ENCODE data around the gene PLA2G4A.

The PLA2G4A gene

DNA sequence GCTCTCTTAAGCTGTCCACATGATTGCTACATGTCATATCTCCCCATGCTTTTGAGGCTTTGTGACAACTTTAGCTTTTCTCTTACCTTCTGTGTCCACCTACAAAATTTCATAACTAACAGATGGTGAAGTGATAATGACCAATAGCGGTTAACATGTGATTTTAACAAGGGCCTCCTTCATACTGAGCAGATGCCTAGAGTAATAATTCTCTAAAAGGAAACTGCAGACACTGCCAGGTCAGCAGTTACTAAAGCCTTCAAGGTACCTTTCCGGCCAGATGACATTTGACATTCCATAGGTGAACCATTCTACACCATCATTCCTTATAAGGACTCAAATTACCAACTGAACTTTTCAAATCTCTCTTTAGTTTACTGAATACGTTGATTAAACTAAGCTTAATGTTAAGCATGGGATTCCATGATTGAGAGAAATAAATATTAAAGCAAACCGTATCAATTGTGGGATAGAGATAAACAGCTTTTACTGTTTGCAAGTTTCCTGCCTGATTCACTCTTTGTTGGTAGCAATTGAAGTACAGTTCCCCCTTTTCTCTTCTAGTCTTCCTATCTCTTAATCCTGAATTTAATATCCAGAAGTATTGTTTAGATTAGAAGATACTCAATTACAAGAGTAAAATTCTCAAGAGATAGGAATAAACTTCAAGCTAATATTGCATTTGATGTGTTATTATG, 205.1 kb downstream of the PLA2G4A start:
- no peak for DNase-seq

GRCh38 chr1:187034501-187034900, 205.8 kb downstream of the PLA2G4A start:
- DNase-seq: no peak

- DNase-seq: no peak
Observed at GRCh38 chr1:187037973-187038553, 209.3 kb downstream of the PLA2G4A start.

All from EL (cell line).